ENCODE results near the gene VSNL1. TPM values are rescaled to one million over a fixed set of nuclear protein-coding genes. Genes with fewer than 3 reads are reported as not detected.

VSNL1 gene
- total RNA-seq, 1 experiment from 2014 or later = not detected

DNA sequence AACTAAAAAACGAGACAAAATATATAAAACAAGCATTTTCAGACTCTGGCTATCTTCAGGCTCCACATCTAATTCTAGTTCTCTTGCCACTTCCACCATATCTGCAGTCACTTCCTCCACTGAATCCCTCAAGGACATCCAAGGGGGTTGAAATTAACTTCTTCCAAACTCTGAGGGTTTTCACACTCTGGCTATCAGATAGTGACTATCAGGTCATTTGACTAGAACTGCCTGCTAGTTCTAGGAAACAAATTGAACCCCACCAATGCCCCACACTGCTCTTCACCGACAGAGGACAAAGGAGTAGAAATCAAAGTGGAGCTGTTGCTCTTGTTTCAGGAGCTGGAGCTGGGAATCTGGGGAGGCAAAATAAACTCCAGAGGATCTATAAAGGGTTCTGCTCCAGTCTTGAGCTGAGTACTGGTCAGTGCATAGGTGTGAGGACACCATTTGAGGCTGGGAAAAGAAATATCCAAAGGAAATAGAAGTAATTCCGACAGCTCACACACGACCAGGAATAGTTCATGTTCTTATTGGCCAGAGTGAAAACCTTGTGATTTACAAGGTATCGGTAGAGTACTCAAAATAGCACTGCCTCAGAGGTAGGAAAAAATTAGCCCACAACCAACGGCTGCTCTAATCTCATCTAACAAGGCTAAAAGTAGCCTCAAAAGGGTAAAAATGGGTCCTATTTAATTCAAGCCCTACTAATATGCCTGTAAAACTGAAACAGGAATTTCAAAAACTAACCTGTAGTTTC lies 141.8 kb downstream of the VSNL1 start:
- Histone ChIP-seq H3K4me3 (no peak overlapping the region), H3K9me3 (replicated peaks) (no peaks in the 10 kb centered on the region), H3K27me3 (no peaks in the 10 kb centered on the region), H3K27ac (no peak overlapping the region), H3K4me1 (no peaks in the 10 kb centered on the region), H3K36me3 (peaks cover 65% of the 10 kb centered on the region)
- no peak for DNase-seq

GRCh38 chr2:17683981-17684380 lies 143.5 kb downstream of the VSNL1 start:
- Histone ChIP-seq H3K27me3 (no peaks in the 10 kb centered on the region), H3K4me3 (no peak overlapping the region), H3K9me3 (replicated peaks) (no peaks in the 10 kb centered on the region), H3K36me3 (peaks cover 67% of the 10 kb centered on the region), H3K4me1 (no peaks in the 10 kb centered on the region), H3K27ac (no peak overlapping the region)
- DNase-seq = no peak

- Histone ChIP-seq H3K36me3 (peaks cover 59% of the 10 kb centered on the region), H3K9me3 (replicated peaks) (no peaks in the 10 kb centered on the region), H3K27ac (no peak overlapping the region)
These were observed 148.1 kb downstream of the VSNL1 start for GRCh38 chr2:17688600-17688999.

GRCh38 chr2:17689010-17689409 lies 148.5 kb downstream of the VSNL1 start:
- H3K4me1 ChIP-seq = no peaks in the 10 kb centered on the region
- no peak for DNase-seq
- no peak overlapping the region for H3K27ac ChIP-seq
- H3K4me3 ChIP-seq = no peak overlapping the region
- no peaks in the 10 kb centered on the region for H3K9me3 ChIP-seq (replicated peaks)
- no peaks in the 10 kb centered on the region for H3K27me3 ChIP-seq
- H3K36me3 ChIP-seq = peaks cover 61% of the 10 kb centered on the region

More at GRCh38 chr2:17688600-17688999, 148.1 kb downstream of the VSNL1 start:
- H3K4me3 ChIP-seq = no peak overlapping the region
- DNase-seq = no peak
- H3K4me1 ChIP-seq = no peaks in the 10 kb centered on the region
- no peaks in the 10 kb centered on the region for H3K27me3 ChIP-seq

DNA sequence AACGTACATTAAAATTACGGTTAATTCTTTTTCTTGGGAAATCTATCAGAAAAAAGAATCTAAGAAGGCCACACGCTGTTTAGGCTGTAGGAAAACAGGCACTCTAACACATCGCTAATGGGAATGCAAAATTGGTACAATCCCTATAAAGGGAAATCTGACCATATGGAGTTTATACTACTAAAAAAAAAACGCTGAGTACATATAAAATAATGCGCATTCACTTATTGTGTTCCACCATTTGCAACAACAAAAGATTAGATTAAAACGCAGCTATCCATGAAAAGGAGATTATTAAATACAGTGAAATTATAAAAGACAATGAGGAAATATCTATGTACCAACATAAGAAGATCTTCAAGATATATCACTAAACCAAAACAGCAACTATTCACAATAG lies 150.3 kb downstream of the VSNL1 start:
- no peaks in the 10 kb centered on the region for H3K27me3 ChIP-seq
- H3K9me3 ChIP-seq (replicated peaks) = no peaks in the 10 kb centered on the region
- H3K4me3 ChIP-seq = no peak overlapping the region
- no peak overlapping the region for H3K27ac ChIP-seq
- H3K4me1 ChIP-seq = no peaks in the 10 kb centered on the region
- peaks cover 63% of the 10 kb centered on the region for H3K36me3 ChIP-seq
- DNase-seq = no peak

Other genes starting within 250 kb of the VSNL1 start
- 0.02 TPM in 1 of 2 replicates, not detected in the other for gene RAD51AP2, start 22.3 kb upstream of the VSNL1 start, total RNA-seq (2014; rRNA removed; shearing (Covaris generic))
- 55.2 and 75.7 TPM in 2 replicates for gene SMC6, start 213.1 kb downstream of the VSNL1 start, total RNA-seq (2014; rRNA removed; shearing (Covaris generic))
- gene GEN1, start 213.4 kb downstream of the VSNL1 start, total RNA-seq (2014; rRNA removed; shearing (Covaris generic)) = 46.8 and 63.1 TPM in 2 replicates